A673 (cell line): ENCODE results near the gene STAMBP. TPM values are rescaled to one million over a fixed set of nuclear protein-coding genes. Genes with fewer than 3 reads are reported as not detected.

Experiments used
- BruUV-seq: library from RNA; stranded (reverse); fragments of 400-500 nt; replicated peaks from 2 replicates; lab custom pipeline; 2021; lab: Mats Ljungman, UMichigan
- CTCF ChIA-PET: fragments of 300-600 bp; sonication (Branson Sonifier 250); formaldehyde crosslinking; loops from one replicate; lab custom pipeline; 2022; ENCODE audit warnings: antibody characterized with exemption; lab: Charles Lee
- POLR2A ChIA-PET: fragments of 300-600 bp; sonication (Branson Sonifier 250); formaldehyde crosslinking; loops from one replicate; lab custom pipeline; 2022; ENCODE audit warnings: antibody characterized with exemption; ENCODE audit not compliant: low non-redundant PET; lab: Charles Lee
- DNase-seq: peaks from one replicate; pipeline ENCODE4 v3.0.0-alpha.2; 2015; ENCODE audit warnings: low spot score
- H3K27ac ChIP-seq: fragments of 200-600 bp; sonication (generic); 2 replicates; pipeline ENCODE4 v1.5.1; 2016; ENCODE audit warnings: mixed run types, low read depth, mild to moderate bottlenecking, mixed read lengths, antibody characterized with exemption, low read length; ENCODE audit not compliant: poor library complexity, severe bottlenecking
- H3K27me3 ChIP-seq: fragments of 200-600 bp; sonication (generic); replicated peaks from 2 replicates; pipeline ENCODE4 v1.6.1; 2017; ENCODE audit warnings: mixed run types, low read depth, mild to moderate bottlenecking, mixed read lengths, antibody characterized with exemption, low read length; ENCODE audit not compliant: insufficient read depth, poor library complexity
- H3K36me3 ChIP-seq: fragments of 200-600 bp; sonication (generic); 2 replicates; pipeline ENCODE4 v1.6.1; 2016; ENCODE audit warnings: mixed run types, mild to moderate bottlenecking, mixed read lengths, antibody characterized with exemption, low read length; ENCODE audit not compliant: insufficient read depth, poor library complexity, severe bottlenecking
- H3K4me1 ChIP-seq: fragments of 200-600 bp; sonication (generic); 2 replicates; pipeline ENCODE4 v1.6.1; 2017; ENCODE audit warnings: mixed run types, mild to moderate bottlenecking, mixed read lengths, antibody characterized with exemption, low read length; ENCODE audit not compliant: insufficient read depth, poor library complexity, severe bottlenecking
- H3K4me3 ChIP-seq: fragments of 200-600 bp; sonication (generic); 2 replicates; pipeline ENCODE4 v1.5.1; 2016; ENCODE audit warnings: low read depth, mixed run types, mild to moderate bottlenecking, mixed read lengths, low read length; ENCODE audit not compliant: poor library complexity, severe bottlenecking
- H3K9me3 ChIP-seq: fragments of 200-600 bp; sonication (generic); 2 replicates; pipeline ENCODE4 v1.6.1; 2016; ENCODE audit warnings: mixed run types, low read depth, mild to moderate bottlenecking, mixed read lengths, antibody characterized with exemption, low read length; ENCODE audit not compliant: poor library complexity, severe bottlenecking
- CTCF ChIP-seq: fragments of 300-800, 200-600 bp; sonication (generic); conservative IDR thresholded peaks from 2 replicates; pipeline ENCODE4 v1.5.1; 2017; ENCODE audit warnings: low read depth, mild to moderate bottlenecking, antibody characterized with exemption, low read length, moderate library complexity, mixed read lengths
- EZH2 ChIP-seq: fragments of 200-600 bp; sonication (generic); IDR thresholded peaks from 2 replicates; pipeline ENCODE4 v1.6.1; 2017; ENCODE audit warnings: borderline replicate concordance, low read depth, mild to moderate bottlenecking, mixed read lengths, antibody characterized with exemption, low read length; ENCODE audit not compliant: poor library complexity, severe bottlenecking
- intact Hi-C: fragments of 100-400 bp; cut with micrococcal nuclease; formaldehyde crosslinking; loops from one replicate; pipeline ENCODE4 v1.10.0; 2022; ENCODE audit not compliant: unreplicated experiment
- total RNA-seq: library from RNA; stranded (reverse); gene quantifications from 2 replicates; pipeline ENCODE4 v1.2.3, GENCODE V29; 2021

Gene STAMBP
- total RNA-seq, 1 experiment from 2014 or later, result 67.1 TPM

- no peaks in the 10 kb centered on the region for H3K36me3 ChIP-seq
- no TSS peak for BruUV-seq
- ChIA-PET POLR2A (no interaction called here), CTCF (interaction anchor here (0.7 kb wide), 1 partner anchor 9 kb away, joined by 3 read pairs; no protein-coding TSS in a partner anchor)
- TF ChIP-seq CTCF, result no peak
- TF ChIP-seq EZH2, result no peak
- DNase-seq, result no peak
- no peaks in the 10 kb centered on the region for H3K27me3 ChIP-seq
- no peak overlapping the region for H3K27ac ChIP-seq
- no peaks in the 10 kb centered on the region for H3K9me3 ChIP-seq
- peaks cover 17% of the 10 kb centered on the region for H3K4me1 ChIP-seq
- H3K4me3 ChIP-seq, result no peak overlapping the region
- intact Hi-C loops, result no loop called here
Observed at GRCh38 chr2:73825408-73825807, 3.4 kb upstream of the STAMBP start.

GRCh38 chr2:73827018-73827417, 1.7 kb upstream of the STAMBP start:
- CTCF ChIA-PET, result interaction anchor here (0.6 to 1.1 kb wide), 4 partner anchors 162 to 508 kb away, joined by 3 to 6 read pairs (median 4); partner anchors contain the start of gene MOB1A
- Histone ChIP-seq H3K4me1 (peaks cover 29% of the 10 kb centered on the region), H3K4me3 (no peak overlapping the region), H3K9me3 (no peaks in the 10 kb centered on the region), H3K36me3 (peaks cover 14% of the 10 kb centered on the region), H3K27me3 (no peaks in the 10 kb centered on the region), H3K27ac (no peak overlapping the region)
- peak; percentile 58 for DNase-seq
- intact Hi-C loops, result no loop called here
- no TSS peak for BruUV-seq
- POLR2A ChIA-PET, result no interaction called here
- TF ChIP-seq CTCF, result peak; percentile 57
- no peak for TF ChIP-seq EZH2

GRCh38 chr2:73827660-73828388, 937 bp upstream of the STAMBP start:
- no peak for DNase-seq
- no peaks in the 10 kb centered on the region for H3K27me3 ChIP-seq
- H3K9me3 ChIP-seq, result no peaks in the 10 kb centered on the region
- H3K4me3 ChIP-seq, result no peak overlapping the region
- H3K36me3 ChIP-seq, result peaks cover 22% of the 10 kb centered on the region
- intact Hi-C loops, result no loop called here
- BruUV-seq, result no TSS peak
- H3K27ac ChIP-seq, result no peak overlapping the region
- ChIA-PET CTCF (interaction anchor here (0.6 to 1.2 kb wide), 6 partner anchors 34 to 508 kb away, joined by 3 to 5 read pairs (median 4); partner anchors contain the start of genes DUSP11 and MOB1A), POLR2A (interaction anchor here (1.0 kb wide), 1 partner anchor 372 kb away, joined by 5 read pairs; no protein-coding TSS in a partner anchor)
- TF ChIP-seq EZH2, result no peak
- no peak for TF ChIP-seq CTCF
- H3K4me1 ChIP-seq, result peaks cover 25% of the 10 kb centered on the region
